HFFc6 (cell line): ENCODE results near the gene CATSPERE. TPM values are rescaled to one million over a fixed set of nuclear protein-coding genes. Genes with fewer than 3 reads are reported as not detected.

Source experiments
- DNase-seq: peaks from one replicate; pipeline ENCODE4 v3.0.0-alpha.2; 2018
- H3K27ac Mint-ChIP-seq: 2 replicates; pipeline ENCODE4 v1.8.0; 2020; ENCODE audit warnings: mild to moderate bottlenecking, mixed read lengths
- H3K27me3 Mint-ChIP-seq: 2 replicates; pipeline ENCODE4 v1.8.0; 2021; ENCODE audit warnings: mild to moderate bottlenecking, moderate library complexity, mixed read lengths; ENCODE audit not compliant: insufficient read depth
- H3K36me3 Mint-ChIP-seq: 2 replicates; pipeline ENCODE4 v1.8.0; 2021; ENCODE audit warnings: low read depth, mixed read lengths
- H3K4me1 Mint-ChIP-seq: 2 replicates; pipeline ENCODE4 v1.8.0; 2020; ENCODE audit warnings: low read depth, mixed read lengths
- H3K4me3 Mint-ChIP-seq: 2 replicates; pipeline ENCODE4 v1.8.0; 2020; ENCODE audit warnings: mild to moderate bottlenecking, moderate library complexity, mixed read lengths
- H3K9me3 Mint-ChIP-seq: 2 replicates; pipeline ENCODE4 v1.8.0; 2020; ENCODE audit warnings: mild to moderate bottlenecking, mixed read lengths
- total RNA-seq, 6 experiments: library from RNA; stranded (reverse); fragmentation: NEBNext Ultra II Directional; extraction: Animal tissue kit (Norgen Biotek cat#: 25700); gene quantifications; 2 replicates in 1 of 6; 3 replicates in 5 of 6; pipeline ENCODE4 v1.2.3, GENCODE V29; 2021
- TF ChIP-seq, protein P1 (sequence below): fragments of 200-600 bp; sonication (generic); IDR thresholded peaks from 2 replicates; pipeline ENCODE4 v1.5.0; 2021; ENCODE audit warnings: antibody characterized with exemption, mild to moderate bottlenecking

The CATSPERE gene
- total RNA-seq, 6 experiments from 2014 or later: 0.15 to 0.74 (median 0.34) TPM

DNA sequence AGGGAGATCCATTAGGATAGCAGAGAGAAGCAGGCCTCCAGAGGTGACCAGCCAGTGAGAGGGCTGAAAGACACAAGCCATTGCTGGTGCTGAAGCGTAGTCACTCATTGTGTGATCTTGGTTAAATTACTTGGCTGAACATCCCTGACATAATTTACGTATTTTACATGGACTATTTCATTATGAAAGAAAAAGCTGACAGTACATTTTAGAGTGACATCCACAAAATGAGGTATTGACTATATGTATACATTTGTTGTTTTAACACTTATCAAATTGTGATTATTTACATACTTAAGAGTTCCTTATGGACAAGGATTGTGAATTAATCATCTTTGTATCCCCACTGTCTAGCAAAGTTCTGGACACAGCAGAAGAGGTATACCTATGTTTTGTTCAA, 206.7 kb downstream of the CATSPERE start:
- Mint-ChIP-seq H3K36me3 (peaks cover 7% of the 10 kb centered on the region), H3K9me3 (no peaks in the 10 kb centered on the region), H3K27ac (no peak overlapping the region), H3K27me3 (no peaks in the 10 kb centered on the region), H3K4me1 (peaks cover 3% of the 10 kb centered on the region), H3K4me3 (no peak overlapping the region)
- TF ChIP-seq, protein P1, sequence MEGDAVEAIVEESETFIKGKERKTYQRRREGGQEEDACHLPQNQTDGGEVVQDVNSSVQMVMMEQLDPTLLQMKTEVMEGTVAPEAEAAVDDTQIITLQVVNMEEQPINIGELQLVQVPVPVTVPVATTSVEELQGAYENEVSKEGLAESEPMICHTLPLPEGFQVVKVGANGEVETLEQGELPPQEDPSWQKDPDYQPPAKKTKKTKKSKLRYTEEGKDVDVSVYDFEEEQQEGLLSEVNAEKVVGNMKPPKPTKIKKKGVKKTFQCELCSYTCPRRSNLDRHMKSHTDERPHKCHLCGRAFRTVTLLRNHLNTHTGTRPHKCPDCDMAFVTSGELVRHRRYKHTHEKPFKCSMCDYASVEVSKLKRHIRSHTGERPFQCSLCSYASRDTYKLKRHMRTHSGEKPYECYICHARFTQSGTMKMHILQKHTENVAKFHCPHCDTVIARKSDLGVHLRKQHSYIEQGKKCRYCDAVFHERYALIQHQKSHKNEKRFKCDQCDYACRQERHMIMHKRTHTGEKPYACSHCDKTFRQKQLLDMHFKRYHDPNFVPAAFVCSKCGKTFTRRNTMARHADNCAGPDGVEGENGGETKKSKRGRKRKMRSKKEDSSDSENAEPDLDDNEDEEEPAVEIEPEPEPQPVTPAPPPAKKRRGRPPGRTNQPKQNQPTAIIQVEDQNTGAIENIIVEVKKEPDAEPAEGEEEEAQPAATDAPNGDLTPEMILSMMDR: no peak
- no peak for DNase-seq

DNA sequence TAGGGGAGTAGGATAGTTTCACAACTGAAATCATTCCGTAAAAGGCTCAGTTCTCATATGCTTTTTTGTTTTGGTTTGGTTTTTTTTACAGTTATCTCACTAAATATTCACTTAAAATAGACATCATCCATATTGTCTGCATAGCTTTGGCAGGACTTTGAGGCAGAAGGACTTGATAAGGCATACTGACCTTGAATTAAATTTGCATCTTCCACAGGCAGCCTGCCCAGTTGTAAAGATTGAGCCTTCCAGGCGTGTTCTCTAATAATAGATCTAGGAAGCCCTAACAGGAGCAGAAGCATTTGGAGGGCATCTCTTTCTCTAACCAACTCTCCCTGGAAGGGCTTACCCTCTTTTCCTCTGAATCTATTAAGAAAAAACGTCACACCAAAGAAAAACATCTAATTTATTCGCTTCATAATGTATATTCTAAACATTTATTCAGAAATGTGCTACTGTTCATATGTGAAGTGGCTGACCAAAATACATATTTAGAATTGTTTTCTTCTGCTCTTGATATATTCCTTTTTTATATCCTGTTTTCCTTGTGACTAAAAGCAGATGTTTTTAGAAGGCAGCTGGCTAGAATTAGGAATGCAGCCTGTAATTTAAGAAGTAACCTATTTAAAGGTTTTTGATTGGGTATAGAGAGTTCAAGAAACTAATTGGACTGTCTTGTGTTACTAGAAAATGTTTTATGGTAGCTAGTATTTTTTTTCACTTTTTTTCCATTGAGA, 212.0 kb downstream of the CATSPERE start:
- DNase-seq: no peak
- no peak overlapping the region for H3K4me3 Mint-ChIP-seq
- TF ChIP-seq, protein P1: no peak
- H3K4me1 Mint-ChIP-seq: peaks cover 36% of the 10 kb centered on the region
- peaks cover 7% of the 10 kb centered on the region for H3K36me3 Mint-ChIP-seq
- no peaks in the 10 kb centered on the region for H3K9me3 Mint-ChIP-seq
- H3K27me3 Mint-ChIP-seq: no peaks in the 10 kb centered on the region
- peak overlapping the region; percentile 47 for H3K27ac Mint-ChIP-seq

DNA sequence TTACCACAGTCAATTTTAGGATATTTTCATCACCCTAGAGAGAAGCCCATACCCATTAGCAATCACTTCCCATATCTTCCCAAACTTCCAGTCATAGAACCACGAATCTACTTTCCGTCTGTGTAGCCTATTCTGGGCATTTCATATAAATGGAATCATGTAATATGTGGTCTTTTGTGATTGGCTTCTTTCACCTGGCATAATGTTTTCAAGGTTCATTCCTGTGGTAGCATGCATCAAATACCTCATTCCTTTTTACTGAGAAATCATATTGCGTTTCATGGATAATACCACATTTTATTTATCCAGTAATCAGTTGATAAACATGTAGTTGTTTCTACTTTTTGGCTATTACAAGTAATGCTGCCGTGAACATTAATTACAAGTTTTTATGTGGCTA, 213.4 kb downstream of the CATSPERE start:
- no peak overlapping the region for H3K27ac Mint-ChIP-seq
- peaks cover 7% of the 10 kb centered on the region for H3K36me3 Mint-ChIP-seq
- H3K4me3 Mint-ChIP-seq: no peak overlapping the region
- TF ChIP-seq, protein P1: no peak
- no peak for DNase-seq
- peaks cover 37% of the 10 kb centered on the region for H3K4me1 Mint-ChIP-seq
- no peaks in the 10 kb centered on the region for H3K27me3 Mint-ChIP-seq
- no peaks in the 10 kb centered on the region for H3K9me3 Mint-ChIP-seq

DNA sequence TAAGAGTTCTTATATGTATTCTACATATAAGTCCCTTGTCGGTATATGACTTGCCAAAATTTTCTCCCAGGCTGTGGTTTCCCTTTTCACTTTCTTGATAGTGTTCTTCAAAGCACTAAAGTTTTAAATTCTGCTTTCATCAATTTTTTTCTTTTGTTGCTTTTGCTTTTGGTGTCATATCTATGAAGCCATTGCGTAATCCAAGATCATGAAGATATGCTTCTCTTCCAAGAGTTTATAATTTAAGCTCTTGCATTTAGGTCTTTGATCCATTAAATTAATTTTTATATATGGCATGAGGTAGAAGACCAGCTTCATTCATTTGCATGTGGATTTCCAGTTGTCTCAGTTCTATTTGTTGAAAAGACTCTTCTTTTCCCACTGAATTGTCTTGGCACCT, 214.1 kb downstream of the CATSPERE start:
- Mint-ChIP-seq H3K9me3 (no peaks in the 10 kb centered on the region), H3K27me3 (no peaks in the 10 kb centered on the region), H3K4me3 (no peak overlapping the region), H3K27ac (no peak overlapping the region), H3K4me1 (peaks cover 37% of the 10 kb centered on the region), H3K36me3 (peaks cover 7% of the 10 kb centered on the region)
- no peak for DNase-seq
- TF ChIP-seq, protein P1: no peak

DNA sequence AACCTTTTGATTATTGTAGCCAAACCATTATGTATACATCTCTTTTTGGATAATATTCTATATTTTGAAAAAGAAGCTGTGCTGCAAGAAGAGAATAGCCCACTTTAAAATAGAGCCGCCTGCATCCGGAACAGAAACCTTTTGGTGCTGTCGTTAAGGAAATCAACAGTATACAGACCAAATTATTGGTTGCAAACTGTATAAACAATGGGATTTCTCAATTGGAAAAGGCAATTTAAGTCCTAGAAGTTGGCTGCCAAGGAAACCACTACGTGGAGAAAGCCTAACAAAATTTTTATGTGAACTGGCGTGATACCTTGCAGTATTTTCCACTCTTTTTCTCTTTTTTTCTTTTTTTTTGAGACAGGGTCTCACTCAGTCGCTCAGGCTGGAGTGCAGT, 217.6 kb downstream of the CATSPERE start:
- no peak overlapping the region for H3K27ac Mint-ChIP-seq
- no peak for DNase-seq
- peaks cover 23% of the 10 kb centered on the region for H3K36me3 Mint-ChIP-seq
- TF ChIP-seq, protein P1: no peak
- 0 out of 2 replicates have a peak, but pooled peaks cover 3% of the 10 kb centered on the region for H3K9me3 Mint-ChIP-seq
- H3K4me1 Mint-ChIP-seq: peaks cover 26% of the 10 kb centered on the region
- no peaks in the 10 kb centered on the region for H3K27me3 Mint-ChIP-seq
- H3K4me3 Mint-ChIP-seq: no peak overlapping the region
